Mammary epithelial cell (primary cell): ENCODE results near the gene BBS9.

Source experiments
- EZH2 ChIP-seq: IDR thresholded peaks from 2 replicates; pipeline ENCODE4 v1.6.1; 2012; ENCODE audit warnings: low read length, inconsistent platforms, borderline replicate concordance
- TF ChIP-seq, protein P1 (sequence below), 2 donors: IDR thresholded peaks in 1 of 2; conservative IDR thresholded peaks in 1 of 2; 2 replicates each; pipeline ENCODE4 v1.5.1; 2011 to 2012; ENCODE audit warnings: inconsistent platforms in 2 of 2, low read length in 2 of 2, mild to moderate bottlenecking in 2 of 2, control low read depth in 1 of 2, low read depth in 1 of 2; ENCODE audit not compliant: insufficient read depth in 1 of 2; ENCODE audit errors: extremely low read depth in 1 of 2

DNA sequence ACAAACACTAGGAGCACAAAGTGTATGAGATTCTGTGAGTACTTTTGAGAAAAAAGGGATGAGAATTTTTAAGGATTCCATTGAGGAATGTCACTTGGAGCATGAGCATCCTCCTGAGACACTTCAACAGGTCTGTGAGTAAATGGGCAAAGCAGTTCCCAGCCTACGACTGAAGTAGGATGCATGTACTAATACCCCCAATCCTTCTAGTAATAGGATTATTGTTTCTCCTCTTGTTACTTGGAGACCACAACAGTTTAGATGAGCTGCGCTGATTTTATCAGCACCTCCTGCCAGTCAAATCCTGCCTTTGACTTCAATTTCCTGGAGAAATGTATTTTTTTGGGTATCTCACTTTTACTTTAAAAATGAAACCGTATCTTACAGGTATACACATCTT is 820 bp downstream of the BBS9 start:
- TF ChIP-seq, protein P1, sequence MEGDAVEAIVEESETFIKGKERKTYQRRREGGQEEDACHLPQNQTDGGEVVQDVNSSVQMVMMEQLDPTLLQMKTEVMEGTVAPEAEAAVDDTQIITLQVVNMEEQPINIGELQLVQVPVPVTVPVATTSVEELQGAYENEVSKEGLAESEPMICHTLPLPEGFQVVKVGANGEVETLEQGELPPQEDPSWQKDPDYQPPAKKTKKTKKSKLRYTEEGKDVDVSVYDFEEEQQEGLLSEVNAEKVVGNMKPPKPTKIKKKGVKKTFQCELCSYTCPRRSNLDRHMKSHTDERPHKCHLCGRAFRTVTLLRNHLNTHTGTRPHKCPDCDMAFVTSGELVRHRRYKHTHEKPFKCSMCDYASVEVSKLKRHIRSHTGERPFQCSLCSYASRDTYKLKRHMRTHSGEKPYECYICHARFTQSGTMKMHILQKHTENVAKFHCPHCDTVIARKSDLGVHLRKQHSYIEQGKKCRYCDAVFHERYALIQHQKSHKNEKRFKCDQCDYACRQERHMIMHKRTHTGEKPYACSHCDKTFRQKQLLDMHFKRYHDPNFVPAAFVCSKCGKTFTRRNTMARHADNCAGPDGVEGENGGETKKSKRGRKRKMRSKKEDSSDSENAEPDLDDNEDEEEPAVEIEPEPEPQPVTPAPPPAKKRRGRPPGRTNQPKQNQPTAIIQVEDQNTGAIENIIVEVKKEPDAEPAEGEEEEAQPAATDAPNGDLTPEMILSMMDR (conservative IDR thresholded peaks at IDR 0.05 in 1 of 2, IDR thresholded peaks at IDR 0.05 in 1 of 2; ENCODE audit: extremely low read depth in 1 of 2, insufficient read depth in 1 of 2, low read depth in 1 of 2, low read length in 2 of 2), result no peak
- no peak for TF ChIP-seq EZH2
